ENCODE measurements around the gene SUPT3H. TPM values are rescaled to one million over a fixed set of nuclear protein-coding genes. Genes with fewer than 3 reads are reported as not detected.

Gene SUPT3H
- total RNA-seq, 1 experiment from 2014 or later, result 12.7 TPM

GRCh38 chr6:44949596-44950201 is 428.0 kb downstream of the SUPT3H start:
- POLR2A ChIA-PET, result no interaction called here
- intact Hi-C loops (cut with micrococcal nuclease), result no loop called here
- Mint-ChIP-seq H3K27me3 (ENCODE audit: insufficient read depth, unreplicated experiment) (no peaks in the 10 kb centered on the region), H3K4me1 (ENCODE audit: insufficient read depth, unreplicated experiment) (no peaks in the 10 kb centered on the region), H3K27ac (ENCODE audit: low read depth, unreplicated experiment) (no peak overlapping the region), H3K4me3 (ENCODE audit: unreplicated experiment) (no peak overlapping the region), H3K9me3 (ENCODE audit: unreplicated experiment) (peaks cover 8% of the 10 kb centered on the region), H3K36me3 (ENCODE audit: insufficient read depth, unreplicated experiment) (no peaks in the 10 kb centered on the region)
- no peak for DNase-seq (ENCODE audit: unreplicated experiment)
- BruUV-seq (replicated peaks), result no TSS peak
- TF ChIP-seq CTCF (IDR thresholded peaks at IDR 0.05; ENCODE audit: unreplicated experiment), result no peak
- CTCF ChIA-PET, result interaction anchor here (0.7 kb wide), 1 partner anchor 12 kb away, joined by 3 read pairs; no protein-coding TSS in a partner anchor

GRCh38 chr6:44943541-44943940 is 434.2 kb downstream of the SUPT3H start:
- POLR2A ChIA-PET, result no interaction called here
- H3K27ac Mint-ChIP-seq (ENCODE audit: low read depth, unreplicated experiment), result no peak overlapping the region
- no peak overlapping the region for H3K4me3 Mint-ChIP-seq (ENCODE audit: unreplicated experiment)
- no peak for DNase-seq (ENCODE audit: unreplicated experiment)
- no TSS peak for BruUV-seq (replicated peaks)
- intact Hi-C loops (cut with micrococcal nuclease), result no loop called here
- CTCF ChIA-PET, result interaction anchor here (1.0 kb wide), 1 partner anchor 288 kb away, joined by 3 read pairs; no protein-coding TSS in a partner anchor
- H3K9me3 Mint-ChIP-seq (ENCODE audit: unreplicated experiment), result peaks cover 16% of the 10 kb centered on the region
- TF ChIP-seq CTCF (IDR thresholded peaks at IDR 0.05; ENCODE audit: unreplicated experiment), result no peak
- H3K4me1 Mint-ChIP-seq (ENCODE audit: insufficient read depth, unreplicated experiment), result peaks cover 11% of the 10 kb centered on the region
- H3K27me3 Mint-ChIP-seq (ENCODE audit: insufficient read depth, unreplicated experiment), result no peaks in the 10 kb centered on the region
- no peaks in the 10 kb centered on the region for H3K36me3 Mint-ChIP-seq (ENCODE audit: insufficient read depth, unreplicated experiment)

GRCh38 chr6:44942798-44943197 is 434.9 kb downstream of the SUPT3H start:
- no peaks in the 10 kb centered on the region for H3K36me3 Mint-ChIP-seq (ENCODE audit: insufficient read depth, unreplicated experiment)
- H3K9me3 Mint-ChIP-seq (ENCODE audit: unreplicated experiment), result peaks cover 16% of the 10 kb centered on the region
- TF ChIP-seq CTCF (IDR thresholded peaks at IDR 0.05; ENCODE audit: unreplicated experiment), result no peak
- ChIA-PET POLR2A (interaction anchor here (0.6 to 0.7 kb wide), 2 partner anchors 85 to 503 kb away, joined by 3 read pairs; no protein-coding TSS in a partner anchor), CTCF (no interaction called here)
- no peak for DNase-seq (ENCODE audit: unreplicated experiment)
- H3K27me3 Mint-ChIP-seq (ENCODE audit: insufficient read depth, unreplicated experiment), result no peaks in the 10 kb centered on the region
- no peak overlapping the region for H3K4me3 Mint-ChIP-seq (ENCODE audit: unreplicated experiment)
- no peak overlapping the region for H3K27ac Mint-ChIP-seq (ENCODE audit: low read depth, unreplicated experiment)
- no TSS peak for BruUV-seq (replicated peaks)
- peaks cover 11% of the 10 kb centered on the region for H3K4me1 Mint-ChIP-seq (ENCODE audit: insufficient read depth, unreplicated experiment)
- intact Hi-C loops (cut with micrococcal nuclease), result no loop called here

- H3K27ac Mint-ChIP-seq (ENCODE audit: low read depth, unreplicated experiment), result peak overlapping the region; percentile 33
- peaks cover 16% of the 10 kb centered on the region for H3K9me3 Mint-ChIP-seq (ENCODE audit: unreplicated experiment)
These were observed 435.5 kb downstream of the SUPT3H start for GRCh38 chr6:44942201-44942600.

More at GRCh38 chr6:44942201-44942600, 435.5 kb downstream of the SUPT3H start:
- no peaks in the 10 kb centered on the region for H3K36me3 Mint-ChIP-seq (ENCODE audit: insufficient read depth, unreplicated experiment)
- ChIA-PET POLR2A (interaction anchor here (0.7 kb wide), 1 partner anchor 504 kb away, joined by 3 read pairs; no protein-coding TSS in a partner anchor), CTCF (interaction anchor here (0.6 kb wide), 1 partner anchor 498 kb away, joined by 3 read pairs; no protein-coding TSS in a partner anchor)
- peak; percentile 66 for DNase-seq (ENCODE audit: unreplicated experiment)
- peaks cover 11% of the 10 kb centered on the region for H3K4me1 Mint-ChIP-seq (ENCODE audit: insufficient read depth, unreplicated experiment)
- no peaks in the 10 kb centered on the region for H3K27me3 Mint-ChIP-seq (ENCODE audit: insufficient read depth, unreplicated experiment)
- no peak for TF ChIP-seq CTCF (IDR thresholded peaks at IDR 0.05; ENCODE audit: unreplicated experiment)
- intact Hi-C loops (cut with micrococcal nuclease), result no loop called here
- BruUV-seq (replicated peaks), result no TSS peak
- H3K4me3 Mint-ChIP-seq (ENCODE audit: unreplicated experiment), result no peak overlapping the region

Measured in MCF 10A (cell line).